Endothelial cell of hepatic sinusoid (primary cell): ENCODE results near the gene SLC23A2.
"Not testable (repeated sequence)": the region's sequence is repeated elsewhere in the genome, so short reads cannot be mapped to it uniquely, and the experiment has no call there.

Source experiments
- in situ Hi-C: cut with HindIII; loops from 2 replicates; pipeline ENCODE4 v1.10.0; 2017; ENCODE audit warnings: low sequenced_read_pairs

The SLC23A2 gene

DNA sequence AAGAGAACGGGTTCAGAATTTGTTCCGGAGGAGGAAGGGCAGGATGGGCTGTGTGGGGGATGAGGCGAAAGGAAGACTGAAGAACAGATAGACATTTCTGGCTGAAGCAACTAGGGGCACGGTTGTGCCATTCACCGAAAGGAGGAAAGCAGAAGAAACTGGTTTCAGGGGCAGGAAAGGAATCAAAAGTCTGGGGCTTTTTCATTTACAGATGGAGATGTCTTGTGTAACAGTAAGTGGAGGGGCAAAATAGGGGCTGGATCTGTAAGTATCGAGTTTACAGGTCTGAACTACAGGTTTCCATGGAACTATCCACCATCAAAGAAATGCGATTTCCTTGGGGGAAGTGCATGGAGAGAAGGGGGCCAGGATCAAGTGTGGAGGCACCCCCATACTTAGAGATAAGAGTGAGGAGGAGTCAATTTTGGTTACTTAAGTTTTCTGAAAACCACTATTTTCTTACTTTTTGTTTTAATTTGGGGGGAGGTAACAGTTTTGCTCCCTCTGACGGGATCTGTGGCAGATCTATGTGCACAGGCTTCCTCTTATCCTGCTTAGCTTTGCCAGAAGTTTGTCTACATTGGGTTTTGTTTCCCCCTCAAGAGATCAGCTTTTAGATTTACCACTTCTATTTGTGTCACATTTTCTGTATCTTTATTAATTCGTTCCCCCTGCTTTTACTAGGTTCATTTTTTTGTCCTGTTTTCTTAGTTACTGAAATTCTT lies 120.1 kb downstream of the SLC23A2 start:
- in situ Hi-C loops, result no loop called here

GRCh38 chr20:4880051-4880450 lies 121.3 kb downstream of the SLC23A2 start:
- in situ Hi-C loops, result no loop called here

GRCh38 chr20:4878099-4878498 lies 123.2 kb downstream of the SLC23A2 start:
- in situ Hi-C loops, result not testable (repeated sequence)

- in situ Hi-C loops, result no loop called here
These were observed 124.6 kb downstream of the SLC23A2 start for GRCh38 chr20:4876731-4877130.

GRCh38 chr20:4876301-4876700 lies 125.0 kb downstream of the SLC23A2 start:
- in situ Hi-C loops, result no loop called here

DNA sequence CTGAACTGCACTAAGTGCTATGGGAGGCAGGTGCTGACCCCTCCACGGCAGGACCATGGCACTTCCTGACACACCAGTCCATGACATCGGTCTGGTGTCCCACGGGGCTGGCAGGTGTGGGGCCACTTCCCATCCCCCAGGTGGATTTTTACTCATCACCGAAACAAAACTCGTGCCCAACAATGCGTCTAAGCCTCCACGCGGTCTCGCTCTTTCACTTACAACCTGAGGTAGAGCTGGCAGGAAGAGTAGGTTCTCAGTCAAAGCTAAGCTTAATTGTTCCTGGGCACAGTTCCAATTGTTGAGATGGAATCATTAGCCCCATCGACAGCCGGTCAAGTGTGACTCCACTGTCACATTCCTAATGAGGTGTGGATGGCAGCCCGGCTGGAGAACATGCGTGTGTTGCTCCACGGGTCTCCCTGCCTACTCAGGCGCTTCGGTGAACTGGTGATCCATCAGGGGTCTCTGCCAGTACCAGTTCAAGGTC lies 125.7 kb downstream of the SLC23A2 start:
- in situ Hi-C loops, result no loop called here

DNA sequence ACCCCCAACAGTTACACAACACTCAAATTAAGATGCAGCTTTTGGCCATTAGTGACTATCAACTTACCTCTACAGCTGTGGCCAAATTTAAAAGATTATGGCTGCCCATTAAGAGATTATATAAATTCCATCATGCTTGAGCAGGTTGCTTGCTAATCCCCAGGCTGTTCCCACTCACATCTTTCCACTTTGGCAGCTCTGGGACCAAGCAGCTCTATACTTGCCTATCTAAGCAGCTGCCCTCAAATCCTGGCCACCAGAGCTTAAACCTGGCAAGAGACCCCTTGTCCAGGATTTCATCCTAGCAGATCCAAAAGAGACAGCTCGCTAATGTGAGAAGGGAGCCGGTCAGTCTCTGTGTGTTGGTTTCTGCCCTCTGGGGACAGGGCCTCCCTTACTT lies 127.9 kb downstream of the SLC23A2 start:
- in situ Hi-C loops, result no loop called here

DNA sequence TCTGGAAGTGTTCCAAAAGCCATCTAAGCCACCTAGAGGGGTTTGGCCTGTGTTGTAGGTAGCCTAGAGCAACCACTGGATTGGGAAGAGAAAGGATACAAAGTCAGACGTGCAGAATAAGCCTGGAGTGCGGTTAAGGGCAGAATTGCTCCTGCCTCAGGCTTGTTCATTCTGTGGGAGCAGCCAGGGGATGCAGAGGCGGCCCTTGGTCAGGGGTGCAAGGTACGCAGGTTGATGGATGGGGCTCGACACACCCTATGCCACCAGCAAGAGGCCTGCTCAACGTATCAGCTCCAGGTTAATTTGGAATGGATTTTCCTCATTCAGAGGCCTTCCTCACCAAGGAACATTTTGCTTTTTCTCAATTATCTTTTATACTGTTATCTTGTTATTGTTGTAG lies 129.8 kb downstream of the SLC23A2 start:
- in situ Hi-C loops, result no loop called here

DNA sequence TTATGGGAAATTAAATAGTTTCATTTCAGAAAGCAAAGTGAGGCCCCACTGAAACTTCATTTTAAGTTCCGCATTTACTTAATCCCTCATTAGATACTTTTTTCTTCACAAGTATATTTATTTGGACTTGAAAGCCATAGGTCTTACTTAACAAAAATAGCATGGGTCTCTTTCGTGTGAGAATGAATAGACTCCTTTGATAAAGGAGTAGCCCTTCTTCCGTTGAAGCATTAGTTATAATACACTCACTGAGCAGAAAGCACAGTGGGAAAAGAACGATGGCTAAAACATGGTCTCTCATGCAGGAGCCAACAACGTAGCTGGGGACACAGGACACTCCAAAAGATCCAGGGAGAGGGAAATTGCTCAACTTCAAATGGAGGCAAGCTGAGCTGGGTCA lies 130.4 kb downstream of the SLC23A2 start:
- in situ Hi-C loops, result no loop called here

DNA sequence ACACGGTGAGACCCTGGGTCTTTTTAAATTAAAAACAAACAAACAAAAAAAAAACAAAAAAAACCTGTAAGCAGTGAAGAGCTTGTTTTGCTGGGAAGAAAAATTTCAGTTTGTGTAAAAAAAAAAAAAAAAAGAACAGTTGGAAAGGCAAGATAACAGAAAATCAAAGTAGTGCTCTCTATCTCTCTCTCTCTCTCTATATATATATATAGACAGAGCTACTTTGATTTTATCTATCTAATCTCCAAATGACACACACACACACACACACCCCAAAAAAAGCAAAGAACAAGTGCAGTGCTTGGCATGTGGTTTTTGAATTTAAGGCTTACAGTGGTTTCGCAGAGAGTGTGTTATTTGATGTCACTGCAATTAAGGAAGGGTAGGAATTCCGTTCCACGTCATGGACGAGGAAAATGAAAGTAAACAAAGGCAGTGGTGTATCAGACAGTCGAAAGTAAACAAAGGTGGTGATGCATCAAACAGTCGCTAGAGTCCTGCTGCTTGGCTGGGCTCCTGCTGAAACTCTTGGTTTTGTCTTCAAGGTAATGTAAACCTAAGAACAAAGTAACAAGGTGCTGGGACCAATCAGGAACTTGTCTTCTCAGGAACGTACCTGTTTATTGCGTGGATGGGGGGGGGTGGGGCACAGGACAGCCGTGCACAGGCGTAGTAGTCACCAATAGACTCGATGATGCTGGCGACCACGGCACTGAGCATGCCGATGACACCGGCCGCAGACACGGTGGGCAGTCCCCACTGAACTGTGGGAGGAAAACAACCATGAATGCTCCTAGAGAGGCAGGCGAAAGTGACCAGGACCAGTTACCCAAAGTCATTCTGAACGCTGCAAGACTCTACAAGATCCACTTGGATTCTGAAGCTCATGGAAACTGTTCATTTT lies 131.8 kb downstream of the SLC23A2 start:
- in situ Hi-C loops, result no loop called here

DNA sequence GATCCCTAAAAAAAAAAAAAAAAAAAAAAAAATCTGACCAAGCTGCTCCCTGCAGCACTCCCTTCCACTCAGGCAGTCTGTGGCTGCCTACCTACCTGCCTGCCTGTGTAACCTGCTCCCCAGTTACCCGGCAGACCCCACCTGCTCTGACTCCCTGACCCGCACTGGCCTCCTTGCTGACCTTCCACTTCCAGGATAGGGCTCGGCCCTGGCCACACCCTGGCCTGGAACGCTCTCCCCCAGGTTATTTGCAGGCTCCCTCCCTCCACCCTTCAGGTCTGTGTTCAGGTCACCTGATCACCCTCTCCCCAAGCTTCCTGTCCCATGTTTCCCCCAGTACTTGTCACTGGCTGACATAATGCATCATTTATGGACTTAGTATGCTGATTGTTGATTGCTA lies 134.3 kb downstream of the SLC23A2 start:
- in situ Hi-C loops, result no loop called here

- in situ Hi-C loops, result no loop called here
These were observed 134.9 kb downstream of the SLC23A2 start for GRCh38 chr20:4866429-4866828.

DNA sequence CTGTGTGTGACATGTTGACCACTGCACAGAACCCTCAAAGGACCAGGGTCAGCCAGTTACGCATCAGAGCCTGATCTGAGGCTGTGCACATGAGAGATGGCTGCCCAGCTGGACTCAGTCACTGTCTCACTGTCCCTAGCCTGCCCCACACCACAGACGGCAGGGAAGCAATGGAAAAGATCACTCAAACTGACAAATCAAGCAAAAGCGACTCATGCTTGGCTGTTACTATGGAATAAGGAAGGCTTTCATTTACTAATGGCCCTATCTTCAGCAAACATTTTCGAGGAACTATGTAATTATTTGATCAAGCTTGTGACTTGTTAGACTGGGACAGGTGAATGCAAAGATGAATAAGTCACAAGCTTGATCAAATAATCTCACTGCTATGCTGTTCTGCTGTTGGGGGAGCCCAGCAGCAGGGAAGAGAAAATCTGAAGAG lies 137.0 kb downstream of the SLC23A2 start:
- in situ Hi-C loops, result no loop called here

DNA sequence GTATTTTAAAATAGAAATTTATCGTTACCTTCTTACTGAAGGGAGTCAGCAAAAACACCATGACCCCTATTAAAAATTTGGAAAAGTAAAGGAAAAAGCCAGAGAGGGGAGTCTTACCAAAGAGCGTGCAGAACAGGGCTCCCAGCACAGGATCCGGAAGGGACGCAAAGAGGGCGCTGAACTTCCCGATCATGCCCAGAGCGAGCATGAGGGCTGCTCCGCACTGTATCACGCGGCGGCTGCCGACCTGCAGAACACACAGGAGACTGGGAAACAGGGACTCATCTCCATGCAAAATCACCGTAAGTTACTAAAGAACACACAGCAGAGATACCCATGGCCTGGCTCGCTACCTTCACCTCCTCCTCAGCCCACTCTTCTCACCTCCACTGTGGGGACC lies 138.6 kb downstream of the SLC23A2 start:
- in situ Hi-C loops, result no loop called here

GRCh38 chr20:4861961-4862360 lies 139.3 kb downstream of the SLC23A2 start:
- in situ Hi-C loops, result no loop called here

- in situ Hi-C loops, result no loop called here
These were observed 143.3 kb downstream of the SLC23A2 start for GRCh38 chr20:4858000-4858399.

DNA sequence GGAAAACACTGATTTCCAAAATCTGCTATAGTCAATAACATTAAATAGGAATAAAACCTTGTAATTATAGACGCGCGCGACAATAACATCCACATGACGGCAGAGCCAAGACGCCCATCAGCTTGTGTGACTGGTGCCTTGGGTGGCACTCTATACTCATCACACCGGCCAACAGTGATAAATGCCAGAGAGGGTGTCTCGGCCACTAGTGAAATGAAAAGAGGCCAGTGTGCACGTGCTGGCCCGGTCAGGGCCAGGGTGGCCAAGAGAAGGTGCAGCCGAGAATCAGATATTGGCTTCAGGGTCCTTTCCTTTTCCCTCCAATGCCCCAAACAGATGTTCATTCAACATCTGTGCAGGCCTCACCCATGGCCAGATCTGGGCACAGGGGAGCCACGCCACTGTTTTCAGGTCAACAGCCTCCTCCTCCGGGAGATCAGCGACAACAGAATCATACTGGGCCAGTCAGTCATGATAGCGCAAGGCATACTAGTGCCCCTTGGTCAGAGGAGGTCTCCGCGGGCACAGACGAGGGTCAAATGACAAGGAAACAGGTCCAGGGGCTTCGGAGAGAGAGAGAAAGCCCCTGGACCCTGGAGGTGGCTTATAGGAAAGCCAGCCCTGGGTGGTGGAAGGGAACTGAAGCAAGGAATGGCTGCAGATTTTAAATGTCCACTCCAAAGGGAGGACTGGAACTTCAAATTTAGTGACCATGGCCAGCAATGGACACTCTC lies 145.1 kb downstream of the SLC23A2 start:
- in situ Hi-C loops, result no loop called here

DNA sequence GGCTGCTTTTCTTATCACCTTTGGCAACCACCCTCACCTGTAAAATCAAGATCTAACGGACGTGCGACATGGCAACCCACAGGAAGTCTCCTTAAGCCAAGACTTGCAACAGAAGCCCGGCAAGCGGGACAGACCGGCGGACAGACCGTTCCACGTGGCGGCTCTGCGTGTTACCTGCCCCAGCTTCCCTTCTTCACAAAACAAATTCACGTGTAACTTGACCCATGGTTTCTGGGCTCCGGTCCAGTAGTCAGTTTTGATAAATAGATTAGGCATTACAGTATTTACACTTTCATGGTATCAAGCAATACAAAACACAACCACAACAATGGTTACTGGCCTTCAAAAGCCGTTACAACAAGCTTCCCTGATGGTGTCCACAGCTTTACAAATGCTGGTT lies 145.8 kb downstream of the SLC23A2 start:
- in situ Hi-C loops, result no loop called here

DNA sequence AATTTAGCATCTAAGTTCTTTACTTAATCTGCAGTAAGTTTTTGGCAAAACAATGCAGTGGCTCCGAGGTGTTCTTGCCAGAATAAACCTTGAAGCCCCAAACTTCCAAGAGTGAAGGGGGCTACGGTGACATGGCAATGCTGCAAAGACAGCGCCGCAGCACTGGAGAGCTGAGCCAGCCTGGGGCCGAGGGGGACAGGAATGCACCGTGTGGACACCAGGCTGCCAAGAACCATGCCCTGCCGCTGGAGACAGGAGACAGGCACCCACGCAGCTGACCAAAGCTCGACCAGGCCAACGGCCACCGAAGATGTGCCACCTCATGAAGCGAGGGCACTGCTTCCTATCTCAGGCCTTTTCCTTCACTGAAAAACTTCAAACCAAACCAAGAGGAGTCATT lies 146.2 kb downstream of the SLC23A2 start:
- in situ Hi-C loops, result no loop called here

DNA sequence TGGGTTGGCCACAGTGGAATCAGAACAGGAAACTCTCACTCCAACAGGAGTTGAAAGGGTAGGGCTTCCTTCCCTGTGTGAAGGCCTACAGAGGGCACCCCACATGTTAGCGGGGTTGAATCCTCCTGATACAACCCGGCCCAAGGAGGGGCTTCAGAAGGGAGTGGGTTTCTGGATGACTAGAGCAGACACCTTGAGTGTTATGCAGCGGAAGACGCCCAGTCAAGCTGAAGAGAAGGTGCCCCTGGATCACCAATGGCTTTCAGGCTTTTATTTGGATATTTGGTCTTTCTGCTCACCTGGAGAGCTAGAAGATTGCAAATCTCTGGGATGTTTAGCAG lies 146.8 kb downstream of the SLC23A2 start:
- in situ Hi-C loops, result no loop called here

DNA sequence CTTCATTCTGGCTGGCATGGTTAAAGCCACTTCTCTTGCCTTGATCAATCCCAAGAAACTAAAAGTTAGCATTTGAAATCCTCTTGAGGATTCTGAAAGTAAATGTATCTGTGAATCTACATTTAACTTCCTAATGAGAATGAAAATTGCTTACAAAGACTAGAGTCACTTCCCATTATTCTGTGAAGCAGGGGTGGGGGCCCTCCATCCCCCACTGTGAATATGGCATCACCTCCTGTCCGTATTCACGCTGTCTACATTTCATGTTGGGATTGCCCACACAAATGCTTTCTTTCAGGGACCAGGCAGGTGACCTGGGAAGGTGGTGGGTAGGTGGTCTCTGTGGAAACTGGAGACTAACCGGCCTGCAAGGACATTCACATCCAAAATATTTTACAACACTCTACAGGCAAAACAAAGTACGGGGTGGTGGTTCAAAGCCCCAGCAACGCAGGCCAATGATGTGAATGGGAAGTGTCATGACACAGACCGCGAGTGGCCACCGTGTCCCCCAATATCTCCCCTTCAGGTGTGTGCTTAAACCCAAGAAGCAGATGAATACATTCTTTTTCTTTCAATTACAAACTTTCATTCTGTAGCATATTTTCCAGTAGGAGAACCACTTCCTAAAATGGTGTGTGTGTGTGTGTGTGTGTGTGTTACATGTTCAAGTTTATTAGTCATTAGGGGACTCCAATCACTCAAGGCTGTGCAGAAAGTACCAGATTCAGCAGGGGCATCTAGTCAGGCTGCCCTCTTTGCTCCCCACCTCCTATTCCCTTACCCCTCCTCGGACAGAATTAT lies 147.4 kb downstream of the SLC23A2 start:
- in situ Hi-C loops, result no loop called here
